H4 (cell line): ENCODE measurements around the gene ACE. TPM values are rescaled to one million over a fixed set of nuclear protein-coding genes. Genes with fewer than 3 reads are reported as not detected.

Experiments
- DNase-seq: peaks from one replicate; pipeline ENCODE4 v3.0.0-alpha.2; 2015; ENCODE audit warnings: low spot score
- total RNA-seq: library from RNA; depleted of rRNA; stranded (reverse); fragments of >200 nt; shearing (Covaris generic); gene quantifications from 2 replicates; pipeline ENCODE4 v1.2.3, GENCODE V29; 2014

The ACE gene
- total RNA-seq, 1 experiment from 2014 or later, result not detected

- no peak for DNase-seq
Measured at GRCh38 chr17:63474586-63475460, 2.0 kb upstream of the ACE start.

- no peak for DNase-seq
Measured at GRCh38 chr17:63475491-63476412, 1.1 kb upstream of the ACE start.

- DNase-seq, result no peak
Measured at GRCh38 chr17:63476459-63476853, 405 bp upstream of the ACE start.

- no peak for DNase-seq
Measured at GRCh38 chr17:63477480-63478440, 899 bp downstream of the ACE start.

GRCh38 chr17:63478814-63479494, 2.1 kb downstream of the ACE start:
- peak; percentile 91 for DNase-seq

- DNase-seq, result no peak
Measured at GRCh38 chr17:63479495-63480184, 2.8 kb downstream of the ACE start.

GRCh38 chr17:63480192-63480784, 3.4 kb downstream of the ACE start:
- no peak for DNase-seq

- DNase-seq, result no peak
Measured at GRCh38 chr17:63480826-63481487, 4.1 kb downstream of the ACE start.

- DNase-seq, result no peak
Measured at GRCh38 chr17:63481488-63481870, 4.6 kb downstream of the ACE start.

GRCh38 chr17:63482509-63482908, 5.6 kb downstream of the ACE start:
- DNase-seq, result no peak

- no peak for DNase-seq
Measured at GRCh38 chr17:63483038-63483437, 6.2 kb downstream of the ACE start.

GRCh38 chr17:63483655-63484575, 7.1 kb downstream of the ACE start:
- no peak for DNase-seq

- no peak for DNase-seq
Measured at GRCh38 chr17:63486317-63487013, 9.6 kb downstream of the ACE start.

- DNase-seq, result no peak
Measured at GRCh38 chr17:63487014-63487339, 10.1 kb downstream of the ACE start.

- no peak for DNase-seq
Measured at GRCh38 chr17:63488851-63489250, 12.0 kb downstream of the ACE start.

GRCh38 chr17:63489291-63489690, 12.4 kb downstream of the ACE start:
- DNase-seq, result no peak

GRCh38 chr17:63490329-63490728, 13.5 kb downstream of the ACE start:
- no peak for DNase-seq
